Thyroid gland (tissue), 4 donors: ENCODE measurements around the gene GALM. TPM values are rescaled to one million over a fixed set of nuclear protein-coding genes. Genes with fewer than 3 reads are reported as not detected.
"Not testable (repeated sequence)": the region's sequence is repeated elsewhere in the genome, so short reads cannot be mapped to it uniquely, and the experiment has no call there.

ENCODE experiments used
- DNase-seq, 2 donors: peaks; one replicate each; pipeline ENCODE4 v3.0.0-alpha.2; 2019
- H3K27ac ChIP-seq, 3 donors: fragments of 200-600 bp; sonication (generic); 1 replicate in 2 of 3; 2 replicates in 1 of 3; pipeline ENCODE4 v1.5.1; 2016 to 2019; ENCODE audit warnings: mild to moderate bottlenecking in 1 of 3, moderate library complexity in 1 of 3
- H3K27me3 ChIP-seq: fragments of 200-600 bp; sonication (generic); one replicate; pipeline ENCODE4 v1.5.1; 2019
- H3K36me3 ChIP-seq, 2 donors: fragments of 200-600 bp; sonication (generic); one replicate each; pipeline ENCODE4 v1.5.1; 2016 to 2019
- H3K4me1 ChIP-seq, 2 donors: fragments of 200-600 bp; sonication (generic); one replicate each; pipeline ENCODE4 v1.5.1; 2017 to 2019
- H3K4me3 ChIP-seq, 3 donors: fragments of 200-600 bp; sonication (generic); replicated peaks in 1 of 3; 1 replicate in 2 of 3; 2 replicates in 1 of 3; pipeline ENCODE4 v1.5.1; 2016; ENCODE audit warnings: mild to moderate bottlenecking in 1 of 3
- H3K9me3 ChIP-seq: fragments of 200-600 bp; sonication (generic); one replicate; pipeline ENCODE4 v1.5.1; 2017
- POLR2A ChIP-seq, 2 donors: fragments of 450-650 bp; IDR thresholded peaks; one replicate each; pipeline ENCODE4 v1.6.1; 2017; ENCODE audit warnings: antibody characterized with exemption in 2 of 2, mild to moderate bottlenecking in 2 of 2, moderate library complexity in 1 of 2
- WGBS, 2 donors: methylation state at CpG; one replicate each; pipeline ENCODE4 v1.1.5; 2017; 5-methylcytosine and 5-hydroxymethylcytosine counted together
- intact Hi-C: fragments of 100-400 bp; cut with DNase I; formaldehyde crosslinking; loops from one replicate; pipeline ENCODE4 v1.15.1; 2023
- total RNA-seq, 4 donors: library from RNA; depleted of rRNA; stranded (reverse); fragments of >200 nt; gene quantifications; one replicate each; pipeline ENCODE4 v1.2.3, GENCODE V29; 2016
- TF ChIP-seq, protein P1 (sequence below), 6 experiments: fragments of 200-600 bp in 3 of 6; fragments of 450-650 bp in 3 of 6; sonication (generic) in 3 of 6; IDR thresholded peaks; one replicate each; pipeline ENCODE4 v1.5.1; 2016 to 2019; ENCODE audit warnings: antibody characterized with exemption in 6 of 6, mild to moderate bottlenecking in 2 of 6, inconsistent platforms in 1 of 6, moderate library complexity in 1 of 6

The GALM gene
- total RNA-seq, 4 donors from 2014 or later, result 13.1 to 32.9 (median 25.8) TPM

DNA sequence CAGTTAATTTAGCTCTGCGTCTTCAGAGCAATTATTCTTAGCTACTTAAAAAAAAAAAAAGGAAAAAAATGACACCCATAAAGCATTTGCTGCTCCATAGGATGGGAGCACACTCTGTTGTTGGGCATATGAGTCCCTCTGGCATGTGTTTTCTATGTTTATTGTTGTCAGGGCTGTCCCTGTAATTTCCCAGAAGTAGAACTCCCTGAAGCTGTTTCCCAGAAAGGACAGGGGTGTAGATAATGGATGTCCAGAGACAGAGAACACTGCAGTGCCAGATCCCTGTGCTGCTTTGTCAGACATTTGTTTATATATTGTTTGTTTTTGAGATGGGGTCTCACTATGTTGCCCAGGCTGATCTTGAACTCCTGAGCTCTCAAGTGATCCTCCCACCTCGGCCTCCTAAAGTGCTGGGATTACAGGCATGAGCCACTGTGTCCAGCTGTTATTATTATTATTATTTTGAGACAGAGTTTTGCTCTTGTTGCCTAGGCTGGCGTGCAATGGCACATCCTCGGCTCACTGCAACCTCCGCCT lies 32.6 kb downstream of the GALM start:
- H3K27ac ChIP-seq, result no peak overlapping the region
- 97 to 98% methylated on average over 5 of the region's 5 CpGs for WGBS, 2 donors
- H3K36me3 ChIP-seq, result no peaks in the 10 kb centered on the region
- intact Hi-C loops, result no loop called here
- H3K4me3 ChIP-seq, result no peak overlapping the region
- H3K27me3 ChIP-seq, result no peaks in the 10 kb centered on the region
- no peaks in the 10 kb centered on the region for H3K9me3 ChIP-seq
- no peak for DNase-seq
- H3K4me1 ChIP-seq, result no peaks in the 10 kb centered on the region
- no peak for TF ChIP-seq POLR2A (IDR thresholded peaks at IDR 0.05)
- TF ChIP-seq, protein P1, sequence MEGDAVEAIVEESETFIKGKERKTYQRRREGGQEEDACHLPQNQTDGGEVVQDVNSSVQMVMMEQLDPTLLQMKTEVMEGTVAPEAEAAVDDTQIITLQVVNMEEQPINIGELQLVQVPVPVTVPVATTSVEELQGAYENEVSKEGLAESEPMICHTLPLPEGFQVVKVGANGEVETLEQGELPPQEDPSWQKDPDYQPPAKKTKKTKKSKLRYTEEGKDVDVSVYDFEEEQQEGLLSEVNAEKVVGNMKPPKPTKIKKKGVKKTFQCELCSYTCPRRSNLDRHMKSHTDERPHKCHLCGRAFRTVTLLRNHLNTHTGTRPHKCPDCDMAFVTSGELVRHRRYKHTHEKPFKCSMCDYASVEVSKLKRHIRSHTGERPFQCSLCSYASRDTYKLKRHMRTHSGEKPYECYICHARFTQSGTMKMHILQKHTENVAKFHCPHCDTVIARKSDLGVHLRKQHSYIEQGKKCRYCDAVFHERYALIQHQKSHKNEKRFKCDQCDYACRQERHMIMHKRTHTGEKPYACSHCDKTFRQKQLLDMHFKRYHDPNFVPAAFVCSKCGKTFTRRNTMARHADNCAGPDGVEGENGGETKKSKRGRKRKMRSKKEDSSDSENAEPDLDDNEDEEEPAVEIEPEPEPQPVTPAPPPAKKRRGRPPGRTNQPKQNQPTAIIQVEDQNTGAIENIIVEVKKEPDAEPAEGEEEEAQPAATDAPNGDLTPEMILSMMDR (IDR thresholded peaks at IDR 0.05), result no peak

DNA sequence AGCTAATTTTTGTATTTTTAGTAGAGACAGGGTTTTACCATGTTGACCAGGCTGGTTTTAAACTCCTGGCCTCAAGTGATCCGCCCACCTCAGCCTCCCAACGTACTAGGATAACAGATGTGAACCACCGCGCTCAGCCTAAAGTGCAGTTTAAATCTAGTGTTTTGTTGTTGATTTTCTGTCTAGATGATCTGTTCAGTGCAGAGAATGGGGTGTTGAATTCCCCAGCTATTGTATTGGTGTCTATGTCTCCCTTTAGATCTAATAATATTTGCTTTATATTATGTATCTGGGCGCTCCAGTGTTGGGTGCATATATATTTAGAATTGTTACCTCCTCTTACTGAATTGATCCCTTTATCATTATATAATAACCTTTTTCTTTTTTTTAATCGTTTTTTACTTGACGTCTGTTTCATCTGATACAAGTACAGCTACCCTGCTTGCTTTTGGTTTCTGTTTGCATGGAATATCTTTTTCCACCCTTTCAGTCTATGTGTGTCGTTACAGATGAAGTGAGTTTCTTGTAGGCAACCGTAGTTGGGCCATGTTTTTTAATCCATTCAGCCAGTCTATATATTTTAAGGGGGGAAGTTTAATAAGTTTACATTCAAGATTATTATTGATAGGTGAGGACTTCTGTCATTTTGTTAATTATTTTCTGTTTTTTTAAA lies 34.3 kb downstream of the GALM start:
- no peaks in the 10 kb centered on the region for H3K4me1 ChIP-seq
- H3K4me3 ChIP-seq, result no peak overlapping the region
- TF ChIP-seq, protein P1 (IDR thresholded peaks at IDR 0.05), result no peak
- TF ChIP-seq POLR2A (IDR thresholded peaks at IDR 0.05), result no peak
- no peaks in the 10 kb centered on the region for H3K36me3 ChIP-seq
- no peaks in the 10 kb centered on the region for H3K9me3 ChIP-seq
- H3K27me3 ChIP-seq, result no peaks in the 10 kb centered on the region
- H3K27ac ChIP-seq, result no peak overlapping the region
- 93 to 96% methylated on average over 9 of the region's 9 CpGs for WGBS, 2 donors
- DNase-seq, result no peak
- intact Hi-C loops, result no loop called here

DNA sequence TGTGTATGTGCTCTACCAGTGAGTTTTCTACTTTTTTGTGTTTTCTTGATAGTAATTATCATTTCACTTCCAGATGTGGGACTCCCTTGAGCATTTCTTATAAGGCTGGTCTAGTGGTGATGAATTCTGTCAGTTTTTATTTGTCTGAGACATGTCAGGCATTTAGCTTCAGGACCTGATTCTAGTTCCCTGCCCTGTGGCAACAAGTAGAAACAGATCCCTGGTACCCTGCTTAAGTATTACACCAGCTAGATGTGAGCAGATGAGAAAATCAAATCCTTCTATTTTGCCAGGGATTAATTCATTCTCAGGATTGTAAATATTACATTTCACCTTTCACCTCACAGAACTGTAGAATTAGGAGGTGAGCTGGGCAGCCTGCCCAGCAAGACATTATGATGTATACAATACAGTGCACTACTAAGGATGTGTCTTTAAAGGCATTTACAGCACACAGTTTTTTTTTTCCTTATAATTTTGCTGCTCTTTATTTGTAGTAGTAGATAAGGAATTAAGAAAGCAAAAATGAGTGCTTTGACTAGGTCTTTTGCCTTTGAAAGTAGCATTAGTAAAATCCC lies 35.1 kb downstream of the GALM start:
- H3K9me3 ChIP-seq, result no peaks in the 10 kb centered on the region
- no peak overlapping the region for H3K4me3 ChIP-seq
- H3K4me1 ChIP-seq, result no peaks in the 10 kb centered on the region
- intact Hi-C loops, result no loop called here
- H3K27me3 ChIP-seq, result no peaks in the 10 kb centered on the region
- no peaks in the 10 kb centered on the region for H3K36me3 ChIP-seq
- no peak for DNase-seq
- no peak overlapping the region for H3K27ac ChIP-seq
- TF ChIP-seq, protein P1 (IDR thresholded peaks at IDR 0.05), result no peak
- TF ChIP-seq POLR2A (IDR thresholded peaks at IDR 0.05), result no peak

DNA sequence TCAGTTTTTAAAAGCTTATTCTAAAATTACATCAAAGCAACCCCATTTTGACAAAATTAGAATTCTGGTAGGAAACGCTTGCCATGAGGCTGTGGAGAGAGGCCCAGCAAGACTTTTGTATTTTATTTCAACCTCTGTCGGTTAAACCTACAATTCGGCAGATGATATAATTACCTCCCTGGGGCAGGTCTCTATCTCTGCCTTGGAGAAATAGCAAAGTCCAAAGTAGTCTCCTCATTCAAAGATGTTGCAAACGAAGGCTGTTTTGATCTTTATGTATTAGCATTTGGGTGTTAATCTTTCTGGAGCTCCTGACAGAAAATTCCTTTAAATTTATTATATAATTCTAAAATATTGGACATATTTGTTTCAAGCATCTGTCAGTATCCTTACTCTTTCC lies 35.6 kb downstream of the GALM start:
- Histone ChIP-seq H3K27ac (no peak overlapping the region), H3K9me3 (no peaks in the 10 kb centered on the region), H3K4me1 (no peaks in the 10 kb centered on the region), H3K27me3 (no peaks in the 10 kb centered on the region), H3K36me3 (no peaks in the 10 kb centered on the region), H3K4me3 (no peak overlapping the region)
- DNase-seq, result no peak
- no peak for TF ChIP-seq POLR2A (IDR thresholded peaks at IDR 0.05)
- TF ChIP-seq, protein P1 (IDR thresholded peaks at IDR 0.05), result no peak
- 94 to 96% methylated on average over 4 of the region's 4 CpGs for WGBS, 2 donors
- intact Hi-C loops, result no loop called here

DNA sequence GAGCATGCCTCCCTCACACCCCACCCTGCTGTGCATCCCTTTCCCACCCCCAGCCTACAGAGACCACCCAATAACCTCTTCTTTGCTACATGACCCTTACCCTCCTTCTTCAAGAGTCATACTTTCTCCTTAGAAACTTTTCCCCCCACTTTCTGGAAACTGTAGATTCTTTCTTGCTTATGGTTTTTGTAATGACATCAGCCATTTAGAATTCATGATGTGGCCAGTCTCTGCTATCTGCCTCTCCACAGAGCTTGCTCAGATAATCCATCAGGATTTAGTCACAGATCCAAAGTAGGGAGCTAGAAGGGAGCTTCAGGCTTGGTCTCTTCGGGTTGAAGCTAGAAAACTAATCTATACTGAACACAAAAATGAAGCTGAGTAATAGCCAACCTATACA lies 36.5 kb downstream of the GALM start:
- no peak for TF ChIP-seq POLR2A (IDR thresholded peaks at IDR 0.05)
- TF ChIP-seq, protein P1 (IDR thresholded peaks at IDR 0.05), result no peak
- intact Hi-C loops, result no loop called here

DNA sequence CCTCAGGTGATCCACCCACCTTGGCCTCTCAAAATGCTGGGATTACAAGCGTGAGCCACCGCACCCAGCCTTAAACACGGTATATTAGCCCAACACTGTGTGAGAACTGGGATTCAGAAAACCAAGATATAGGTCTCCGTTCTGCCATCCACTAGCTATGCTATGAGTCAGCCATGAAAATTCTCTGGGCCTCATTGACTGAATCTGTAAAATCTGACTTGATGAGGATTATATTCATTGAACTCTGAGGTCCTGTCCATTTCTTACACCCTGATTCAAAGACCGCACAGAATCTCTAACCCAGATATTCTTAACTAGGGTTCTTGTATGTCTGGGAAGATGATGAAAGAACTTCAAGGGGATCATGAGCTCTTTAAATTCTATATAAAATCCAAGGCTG lies 37.4 kb downstream of the GALM start:
- H3K4me1 ChIP-seq, H3K27me3 ChIP-seq, H3K27ac ChIP-seq, H3K36me3 ChIP-seq, H3K4me3 ChIP-seq, H3K9me3 ChIP-seq, DNase-seq, intact Hi-C loops: not testable (repeated sequence)
- WGBS, 2 donors, result 98 to 100% methylated on average over 5 of the region's 5 CpGs

More for the DNA sequence above, 36.5 kb downstream of the GALM start:
- no peak for DNase-seq
- WGBS, 2 donors, result 66 to 77% methylated on average over 1 of the region's 1 CpG
- Histone ChIP-seq H3K27ac (no peak overlapping the region), H3K9me3 (no peaks in the 10 kb centered on the region), H3K4me1 (no peaks in the 10 kb centered on the region), H3K4me3 (no peak overlapping the region), H3K36me3 (no peaks in the 10 kb centered on the region), H3K27me3 (no peaks in the 10 kb centered on the region)
